Urothelium cell line (cell line): Measurements from ENCODE around the gene EEF1A2.

Source experiments
- DNase-seq: peaks from one replicate; pipeline ENCODE4 v3.0.0; 2011; ENCODE audit warnings: low spot score, mixed read lengths
- FAIRE-seq: peaks from 2 replicates; lab custom pipeline; 2011; peaks lifted over from hg19 to GRCh38; lab: Jason Lieb, UNC

The EEF1A2 gene

DNA sequence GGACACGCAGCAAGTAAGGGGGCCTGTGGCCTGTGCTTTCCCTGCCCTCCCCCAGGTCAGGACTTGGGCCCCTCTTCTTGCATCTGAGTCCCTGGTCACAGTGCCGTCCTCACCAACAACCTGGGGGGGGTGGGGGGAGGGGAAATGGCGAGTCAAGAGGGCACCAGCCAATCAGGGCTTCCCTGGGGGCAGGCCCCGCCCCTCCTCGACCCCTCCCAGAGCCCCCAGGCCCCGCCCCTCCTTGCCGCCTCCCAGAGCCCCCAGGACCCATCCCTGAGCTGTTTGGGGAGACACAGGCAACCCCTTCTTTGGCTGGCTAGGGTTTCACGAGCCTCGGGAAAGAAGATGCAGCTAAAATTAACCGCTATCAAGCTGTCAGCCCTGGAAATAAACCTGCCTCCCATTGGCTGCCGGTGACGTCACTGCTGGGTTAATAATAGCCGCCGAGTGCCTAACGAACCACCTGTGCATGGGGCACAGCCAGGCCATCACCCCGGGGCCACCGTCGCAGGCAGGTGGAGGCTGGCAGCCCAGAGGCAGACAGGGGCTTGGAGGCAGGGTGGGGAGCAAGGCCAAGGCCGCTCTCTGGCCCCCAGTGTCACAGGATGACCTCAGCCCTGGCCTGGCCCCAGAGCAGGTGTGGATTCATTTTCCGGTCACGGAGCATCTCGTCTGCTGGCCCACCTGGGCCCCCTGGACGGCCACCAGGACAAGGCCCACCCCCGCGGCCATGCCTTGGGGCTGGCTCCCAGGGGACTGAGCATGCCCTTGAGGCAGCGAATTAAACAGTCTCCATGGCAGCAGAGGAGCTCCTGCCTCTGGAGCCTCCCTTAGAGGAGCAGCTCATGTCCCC lies 3.2 kb upstream of the EEF1A2 start:
- no peak for FAIRE-seq
- DNase-seq, result peak; percentile 68

GRCh38 chr20:63500902-63501817 lies 2.3 kb upstream of the EEF1A2 start:
- peak; percentile 55 for FAIRE-seq
- no peak for DNase-seq

GRCh38 chr20:63500151-63500901 lies 1.4 kb upstream of the EEF1A2 start:
- DNase-seq, result no peak
- no peak for FAIRE-seq

GRCh38 chr20:63499338-63499969 lies 571 bp upstream of the EEF1A2 start:
- peak; percentile 44 for FAIRE-seq
- DNase-seq, result no peak

DNA sequence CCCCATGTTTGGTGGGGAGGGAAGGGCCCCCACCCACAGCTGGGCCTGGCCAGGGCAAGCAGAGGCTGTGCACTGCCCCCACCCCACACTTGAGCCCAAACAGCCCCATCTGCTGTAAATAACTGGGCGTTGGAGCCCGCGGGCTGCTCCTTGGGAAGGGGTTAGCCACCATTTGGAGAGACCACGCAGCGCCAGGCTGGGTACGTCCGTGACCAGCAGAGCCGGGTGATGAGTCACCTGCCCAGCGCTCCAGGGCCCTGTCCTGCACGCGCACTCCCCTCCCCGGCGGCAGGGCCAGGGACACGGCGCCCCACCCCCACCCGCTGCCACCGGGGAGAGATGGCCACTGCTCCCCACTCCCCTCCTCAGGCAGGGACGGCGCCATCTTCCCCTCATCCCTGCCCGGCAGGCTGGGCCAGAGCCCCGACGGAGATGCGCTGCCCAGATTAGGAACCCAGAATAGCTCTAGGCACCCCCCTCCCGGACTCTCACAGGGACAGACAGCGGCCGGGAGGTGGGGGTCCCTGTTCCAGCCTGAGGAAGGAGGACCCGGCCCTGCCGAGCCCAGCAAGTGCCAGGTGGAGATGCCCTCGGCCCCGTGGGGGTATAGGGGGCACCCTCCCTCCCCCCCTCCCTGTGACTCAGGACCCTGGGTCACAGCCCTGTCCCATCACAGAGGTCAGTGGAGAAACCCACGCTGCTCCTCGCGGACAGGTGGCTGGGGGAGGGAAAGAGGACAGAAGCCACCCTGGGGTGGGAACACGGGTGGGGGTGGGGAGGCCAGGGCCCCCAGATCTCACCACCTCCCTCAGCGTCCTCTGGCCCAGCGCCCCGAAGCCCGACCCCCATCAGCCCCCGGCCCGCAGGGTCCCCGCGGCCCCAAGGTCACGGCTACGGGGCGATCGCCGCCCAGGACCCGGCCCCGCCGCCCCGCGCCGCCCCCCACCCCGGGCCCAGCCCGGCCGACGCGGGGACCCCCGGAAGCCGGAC lies 642 bp downstream of the EEF1A2 start:
- DNase-seq, result peak; percentile 94
- FAIRE-seq, result peak; percentile 99

DNA sequence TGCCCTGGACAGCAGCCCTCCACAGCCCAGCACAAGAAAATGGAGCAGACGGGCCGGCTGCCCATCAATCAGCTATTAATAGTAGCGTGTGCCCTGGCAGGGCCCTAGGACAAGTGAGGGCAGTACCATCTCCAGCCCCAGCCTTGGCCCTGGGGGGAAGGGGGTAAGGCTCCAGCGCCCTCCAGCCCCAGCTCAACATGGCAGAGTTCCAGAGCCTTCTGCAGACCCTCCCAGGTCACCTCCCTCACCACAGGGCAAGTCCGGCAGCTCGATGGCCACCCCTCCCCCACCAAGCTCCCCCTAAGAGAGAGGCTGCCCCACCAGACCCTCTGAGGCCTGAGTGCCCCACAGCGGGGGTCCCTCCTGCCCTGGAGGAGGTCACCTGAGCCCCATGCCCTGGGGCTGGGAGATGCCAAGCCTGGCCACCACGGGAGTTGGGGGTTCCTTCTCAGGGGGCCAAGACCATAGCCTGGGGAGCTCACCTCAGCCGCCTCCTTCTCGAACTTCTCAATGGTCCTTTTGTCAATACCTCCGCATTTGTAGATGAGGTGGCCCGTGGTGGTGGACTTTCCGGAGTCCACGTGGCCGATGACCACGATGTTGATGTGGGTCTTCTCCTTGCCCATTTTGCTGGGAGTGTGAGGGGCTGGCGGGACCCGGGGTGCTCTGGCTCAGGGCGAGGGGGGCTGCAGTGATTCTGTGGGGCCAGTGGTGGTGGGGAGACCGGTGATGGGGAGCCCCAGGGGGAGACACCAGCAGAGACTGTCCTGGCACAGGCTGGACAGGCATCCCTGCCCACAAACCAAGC lies 1.5 kb downstream of the EEF1A2 start:
- FAIRE-seq, result no peak
- DNase-seq, result no peak

- DNase-seq (no peak), FAIRE-seq (peak; percentile 32)
Measured at GRCh38 chr20:63496596-63497120, 2.2 kb downstream of the EEF1A2 start.

DNA sequence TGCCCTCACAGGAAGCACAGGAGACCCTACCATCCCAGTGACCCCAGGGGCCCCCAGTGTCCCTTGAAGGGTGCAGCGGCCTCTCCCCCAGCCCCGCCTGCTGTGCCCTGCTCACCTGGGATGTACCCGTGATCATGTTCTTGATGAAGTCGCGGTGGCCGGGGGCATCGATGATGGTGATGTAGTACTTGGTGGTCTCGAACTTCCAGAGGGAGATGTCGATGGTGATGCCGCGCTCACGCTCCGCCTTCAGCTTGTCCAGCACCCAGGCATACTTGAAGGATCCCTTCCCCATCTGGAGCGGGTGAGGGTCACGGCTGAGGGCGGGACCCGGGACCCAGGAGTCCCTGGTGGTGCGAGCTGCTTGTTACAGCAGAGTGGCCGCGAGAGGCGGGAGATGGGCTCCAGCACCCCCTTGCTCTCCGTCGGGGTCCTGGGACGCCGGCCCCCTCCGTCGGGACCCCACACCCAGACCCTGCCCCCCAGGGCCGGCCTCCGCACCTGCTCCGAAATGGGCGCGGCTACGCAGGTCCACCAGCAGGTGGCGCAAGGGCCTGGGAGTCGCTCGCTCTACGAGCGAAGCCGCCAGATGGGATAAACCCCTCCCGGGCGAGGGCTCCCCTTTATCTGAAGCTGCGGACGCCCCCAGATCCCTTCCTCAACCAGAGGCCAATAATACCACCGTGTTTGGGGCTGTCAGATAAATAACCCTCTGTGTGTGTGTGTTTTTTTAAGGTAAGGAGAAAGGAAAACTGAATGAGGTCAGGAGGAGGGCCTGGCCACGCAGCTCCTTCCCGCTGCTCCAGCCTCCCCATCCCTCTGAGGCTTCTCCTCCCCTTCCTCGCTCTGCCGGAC lies 2.9 kb downstream of the EEF1A2 start:
- peak; percentile 85 for DNase-seq
- peak; percentile 93 for FAIRE-seq

DNA sequence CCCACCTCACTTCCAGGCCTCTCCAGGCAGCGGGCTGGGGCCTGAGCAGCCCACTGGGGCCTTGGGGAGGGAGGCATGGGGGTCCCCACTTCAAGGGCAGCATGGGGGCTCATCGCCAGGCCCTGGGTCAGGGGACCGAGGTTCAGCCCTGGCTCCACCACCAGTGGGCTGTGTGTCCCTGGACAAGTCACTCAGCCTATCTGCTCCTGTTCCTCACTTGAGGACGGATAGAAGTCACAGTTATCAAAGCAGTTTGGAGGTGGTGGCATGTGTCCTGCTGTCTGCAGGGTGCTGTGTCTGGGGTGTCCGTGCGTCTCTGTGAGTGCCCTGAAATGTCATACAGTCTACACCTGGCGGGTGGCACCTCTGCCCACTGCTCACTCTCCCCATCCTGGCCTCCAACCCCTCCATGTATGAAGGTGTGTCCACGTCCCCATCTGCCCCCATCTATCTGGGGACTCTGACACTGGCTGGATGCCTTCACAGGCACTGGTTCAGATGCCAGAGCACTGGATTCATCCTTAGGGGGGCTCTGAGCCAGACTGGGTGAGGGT lies 3.6 kb downstream of the EEF1A2 start:
- FAIRE-seq (peak; percentile 58), DNase-seq (no peak)

- FAIRE-seq (peak; percentile 5), DNase-seq (no peak)
Measured at GRCh38 chr20:63494420-63495166, 4.3 kb downstream of the EEF1A2 start.

DNA sequence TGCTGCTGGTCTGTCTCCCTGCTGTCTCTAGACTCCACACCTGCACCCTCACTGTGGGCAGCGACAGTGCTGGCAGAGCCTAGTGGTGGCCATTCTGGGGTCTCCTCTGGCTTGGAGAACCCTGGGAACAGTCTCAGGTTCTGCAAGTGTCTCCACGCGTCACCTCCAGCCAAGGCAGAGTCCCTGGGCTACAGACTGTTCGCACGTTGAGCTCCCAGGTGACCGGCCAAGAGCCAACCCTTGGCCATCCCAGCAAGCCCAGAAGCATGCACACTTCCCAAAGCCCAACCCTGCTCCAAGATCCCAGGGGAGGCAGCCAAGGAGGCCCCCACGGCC lies 4.8 kb downstream of the EEF1A2 start:
- FAIRE-seq, result no peak

GRCh38 chr20:63493563-63494020 lies 5.3 kb downstream of the EEF1A2 start:
- FAIRE-seq, result no peak
- DNase-seq, result no peak

More for the DNA sequence above, 4.8 kb downstream of the EEF1A2 start:
- no peak for DNase-seq

DNA sequence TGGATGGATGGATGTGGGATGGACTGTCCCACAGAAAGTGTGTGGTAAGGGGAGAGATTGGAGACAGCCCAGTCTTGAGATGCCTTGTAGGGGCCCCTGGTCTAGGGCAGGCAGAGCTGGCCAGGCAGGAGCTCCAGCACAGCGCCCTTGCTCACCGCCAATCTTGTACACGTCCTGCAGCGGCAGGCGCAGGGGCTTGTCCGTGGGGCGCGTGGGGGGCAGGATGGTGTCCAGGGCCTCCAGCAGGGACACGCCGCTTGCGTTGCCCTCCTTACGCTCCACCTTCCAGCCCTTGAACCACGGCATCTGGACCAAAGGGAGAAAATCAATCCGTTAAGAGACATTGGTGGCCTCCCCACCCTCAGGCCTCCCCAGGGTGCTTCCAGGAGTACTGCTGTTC lies 5.9 kb downstream of the EEF1A2 start:
- FAIRE-seq, result no peak
- DNase-seq, result no peak

GRCh38 chr20:63492518-63492917 lies 6.4 kb downstream of the EEF1A2 start:
- FAIRE-seq, result no peak
- DNase-seq, result no peak

DNA sequence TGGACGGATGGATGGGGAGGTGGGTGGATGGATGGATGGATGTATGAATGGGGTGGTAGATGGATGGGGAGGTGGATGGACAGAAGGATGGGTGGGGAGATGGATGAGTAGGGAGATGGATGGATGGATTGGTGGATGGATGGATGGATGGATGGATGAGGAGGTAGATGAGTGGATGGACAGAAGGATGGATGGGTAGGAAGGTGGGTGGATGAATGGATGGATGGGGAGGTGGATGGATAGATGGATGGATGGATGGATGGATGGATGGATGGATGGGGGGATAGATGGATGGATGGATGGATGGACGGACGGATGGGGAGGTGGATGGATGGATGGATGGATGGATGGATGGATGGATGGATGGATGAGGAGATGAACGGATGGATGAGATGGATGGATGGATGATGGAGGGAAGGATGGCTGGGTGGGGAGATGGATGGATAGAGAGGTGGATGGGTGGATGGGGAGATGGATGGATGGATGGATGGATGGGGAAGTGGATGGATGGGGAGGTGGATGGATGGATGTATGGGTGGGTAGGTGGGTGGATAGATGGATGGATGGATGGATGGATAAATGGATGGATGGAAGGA lies 7.2 kb downstream of the EEF1A2 start:
- DNase-seq, result no peak
- FAIRE-seq, result no peak

- FAIRE-seq (no peak), DNase-seq (no peak)
Measured at GRCh38 chr20:63491078-63491477, 7.8 kb downstream of the EEF1A2 start.
